IMR-90 (cell line): ENCODE results near the gene CRYBA2. TPM values are rescaled to one million over a fixed set of nuclear protein-coding genes. Genes with fewer than 3 reads are reported as not detected.
A peak's percentile ranks its signal among the peaks of the same experiment; 100 is the strongest.

ENCODE experiments used
- ATAC-seq: fragments of 200-7000 bp; cut with Tn5 transposase; 2 replicates; pipeline ENCODE4 v1.9.1; 2020; ENCODE audit warnings: low read depth, mild to moderate bottlenecking, moderate library complexity
- BruUV-seq: library from RNA; stranded (reverse); fragments of 400-500 nt; replicated peaks from 2 replicates; lab custom pipeline; 2021; lab: Mats Ljungman, UMichigan
- CTCF ChIA-PET: fragments of 300-600 bp; formaldehyde crosslinking; extraction: SDS; loops from one replicate; lab custom pipeline; 2021; ENCODE audit warnings: antibody characterized with exemption; lab: Yijun Ruan, JAX
- POLR2A ChIA-PET: fragments of 300-600 bp; sonication (Branson Sonifier 250); formaldehyde crosslinking; loops from one replicate; lab custom pipeline; 2022; ENCODE audit warnings: antibody characterized with exemption; ENCODE audit not compliant: unreplicated experiment; lab: Charles Lee
- DNase-seq: peaks from one replicate; pipeline ENCODE4 v3.0.0; 2013
- H2AFZ ChIP-seq: replicated peaks from 2 replicates; pipeline ENCODE3; 2013; ENCODE audit warnings: low read length, mild to moderate bottlenecking; ENCODE audit not compliant: poor library complexity
- H2AK5ac ChIP-seq: 2 replicates; pipeline ENCODE4 v1.6.1; 2013; ENCODE audit warnings: low read depth, low read length, inconsistent platforms
- H2AK9ac ChIP-seq: replicated peaks from 2 replicates; pipeline ENCODE3; 2013; ENCODE audit warnings: mild to moderate bottlenecking, low read depth, low read length, moderate library complexity; ENCODE audit not compliant: poor library complexity
- H2BK120ac ChIP-seq: 2 replicates; pipeline ENCODE4 v1.6.1; 2013; ENCODE audit warnings: low read depth, low read length, inconsistent platforms
- H2BK15ac ChIP-seq: 3 replicates; pipeline ENCODE4 v1.6.1; 2013; ENCODE audit warnings: low read depth, low read length, inconsistent platforms
- H2BK20ac ChIP-seq: 2 replicates; pipeline ENCODE4 v1.6.1; 2013; ENCODE audit warnings: low read depth, mild to moderate bottlenecking, inconsistent platforms, low read length, moderate library complexity
- H2BK5ac ChIP-seq: 2 replicates; pipeline ENCODE4 v1.6.1; 2013; ENCODE audit warnings: mild to moderate bottlenecking, low read depth, low read length, inconsistent platforms; ENCODE audit not compliant: poor library complexity, severe bottlenecking
- H3K14ac ChIP-seq: replicated peaks from 2 replicates; pipeline ENCODE4 v1.6.1; 2013; ENCODE audit warnings: low read depth, low read length, inconsistent platforms
- H3K18ac ChIP-seq: 2 replicates; pipeline ENCODE4 v1.6.1; 2013; ENCODE audit warnings: low read depth, low read length, control low read depth
- H3K23ac ChIP-seq: 2 replicates; pipeline ENCODE4 v1.6.1; 2013; ENCODE audit warnings: low read depth, low read length, inconsistent platforms
- H3K27ac ChIP-seq: 2 replicates; pipeline ENCODE4 v1.5.1; 2013; ENCODE audit warnings: mild to moderate bottlenecking, control low read depth, low read length; ENCODE audit not compliant: insufficient read depth
- H3K27me3 ChIP-seq: 2 replicates; pipeline ENCODE4 v1.6.1; 2013; ENCODE audit warnings: low read length; ENCODE audit not compliant: control insufficient read depth, insufficient read depth
- H3K36me3 ChIP-seq: 2 replicates; pipeline ENCODE4 v1.6.1; 2013; ENCODE audit warnings: low read length, mixed read lengths; ENCODE audit not compliant: control insufficient read depth, insufficient read depth
- H3K4ac ChIP-seq: 2 replicates; pipeline ENCODE4 v1.6.1; 2013; ENCODE audit warnings: low read depth, low read length, inconsistent platforms
- H3K4me1 ChIP-seq: 2 replicates; pipeline ENCODE4 v1.6.1; 2013; ENCODE audit warnings: low read length, mixed read lengths; ENCODE audit not compliant: control insufficient read depth, insufficient read depth
- H3K4me2 ChIP-seq: 2 replicates; pipeline ENCODE4 v1.6.1; 2013; ENCODE audit warnings: low read depth, mild to moderate bottlenecking, control low read depth, low read length, moderate library complexity
- H3K4me3 ChIP-seq: 2 replicates; pipeline ENCODE4 v1.5.1; 2013; ENCODE audit warnings: low read depth, mild to moderate bottlenecking, control low read depth, low read length, moderate library complexity; ENCODE audit not compliant: insufficient read depth
- H3K56ac ChIP-seq: 2 replicates; pipeline ENCODE4 v1.6.1; 2013; ENCODE audit warnings: low read length, inconsistent platforms; ENCODE audit not compliant: insufficient read depth; ENCODE audit errors: extremely low read depth
- H3K79me1 ChIP-seq, 2 experiments: 2 replicates each; pipeline ENCODE4 v1.6.1; 2013; ENCODE audit warnings: low read length in 2 of 2, inconsistent platforms in 1 of 2, low read depth in 1 of 2
- H3K9ac ChIP-seq: 2 replicates; pipeline ENCODE4 v1.6.1; 2013; ENCODE audit warnings: low read depth, low read length, control low read depth
- H3K9me1 ChIP-seq: 2 replicates; pipeline ENCODE4 v1.6.1; 2013; ENCODE audit warnings: low read length, inconsistent platforms; ENCODE audit not compliant: insufficient read depth
- H3K9me3 ChIP-seq: 2 replicates; pipeline ENCODE4 v1.6.1; 2013; ENCODE audit warnings: low read length; ENCODE audit not compliant: control insufficient read depth, insufficient read depth
- H4K20me1 ChIP-seq: 2 replicates; pipeline ENCODE4 v1.6.1; 2013; ENCODE audit warnings: low read length, inconsistent platforms; ENCODE audit not compliant: insufficient read depth
- H4K5ac ChIP-seq: 2 replicates; pipeline ENCODE4 v1.6.1; 2013; ENCODE audit warnings: mild to moderate bottlenecking, low read depth, low read length, control low read depth
- H4K8ac ChIP-seq, 2 experiments: 2 replicates each; pipeline ENCODE4 v1.6.1; 2013; ENCODE audit warnings: low read depth in 2 of 2, low read length in 2 of 2, control low read depth in 1 of 2, inconsistent platforms in 1 of 2
- H4K91ac ChIP-seq: 2 replicates; pipeline ENCODE4 v1.6.1; 2013; ENCODE audit warnings: low read depth, low read length, inconsistent platforms; ENCODE audit not compliant: insufficient read depth
- FOS ChIP-seq: fragments of 150-350 bp; IDR thresholded peaks from 2 replicates; pipeline ENCODE4 v1.6.1; 2016; ENCODE audit warnings: low read depth, low read length
- WGBS, 2 experiments: methylation state at CpG; one replicate each; pipeline versions ENCODE4 v1.1.5 to v1.1.7; 2013; ENCODE audit warnings: missing lambda C conversion rate in 2 of 2; ENCODE audit not compliant: insufficient read length in 1 of 2; ENCODE audit errors: extremely low coverage in 2 of 2; 5-methylcytosine and 5-hydroxymethylcytosine counted together
- dilution Hi-C: fragments of 300-500 bp; cut with HindIII; formaldehyde crosslinking; loops from one replicate; pipeline ENCODE4 v1.14.3; 2018; ENCODE audit warnings: low sequenced_read_pairs; ENCODE audit not compliant: unreplicated experiment
- in situ Hi-C: fragments of 300-500 bp; cut with MboI; formaldehyde crosslinking; loops from 3 replicates; pipeline ENCODE4 v1.14.3; 2019; ENCODE audit warnings: low sequenced_read_pairs, inconsistent platforms, mixed read lengths
- intact Hi-C: fragments of 100-400 bp; cut with micrococcal nuclease; formaldehyde crosslinking; loops from 2 replicates; pipeline ENCODE4 v1.10.0; 2022
- polyA plus RNA-seq, 3 experiments: library from polyadenylated mRNA; depleted of rRNA; stranded (reverse); fragments of >200 nt; gene quantifications; 2 replicates each; pipeline ENCODE4 v1.2.3, GENCODE V29; 2012; ENCODE audit warnings: low replicate concordance in 1 of 3
- total RNA-seq: library from RNA; depleted of rRNA; stranded (reverse); fragments of >200 nt; gene quantifications from 2 replicates; pipeline ENCODE4 v1.2.3, GENCODE V29; 2012
- TF ChIP-seq, protein P1 (sequence below): fragments of 150-350 bp; IDR thresholded peaks from 2 replicates; pipeline ENCODE4 v1.6.1; 2016; ENCODE audit warnings: low read depth, mild to moderate bottlenecking, low read length, moderate library complexity, borderline replicate concordance

The CRYBA2 gene
- total and polyA plus RNA-seq, 2 of the 4 experiments (the other 2 are of a cell fraction): not detected

DNA sequence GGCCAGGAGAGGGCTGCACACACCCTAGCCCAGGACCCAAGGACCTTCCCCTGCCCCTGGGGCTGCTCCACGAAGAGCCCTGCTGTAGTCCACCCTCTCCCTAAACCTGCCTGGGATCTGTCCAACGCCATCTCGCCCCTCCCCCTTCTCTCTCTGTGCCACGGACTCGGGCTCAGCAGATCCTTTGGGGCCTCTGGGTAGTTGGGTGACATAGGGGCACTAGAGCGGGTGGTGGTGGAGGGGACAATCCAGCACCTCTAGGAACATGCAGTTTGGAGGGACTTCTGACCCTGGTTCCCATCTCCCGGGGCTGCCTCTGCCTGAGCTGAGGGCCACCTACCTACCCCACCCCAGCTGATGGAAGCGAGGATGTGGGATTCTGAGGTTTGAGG is 7.3 kb upstream of the CRYBA2 start:
- dilution Hi-C loops (no loop called here), in situ Hi-C loops (no loop called here), intact Hi-C loops (no loop called here)
- no CpG with 5 or more reads among the region's 8 CpGs for WGBS, 2 experiments
- Histone ChIP-seq H2BK120ac (no peak overlapping the region), H4K20me1 (no peaks in the 10 kb centered on the region; the same call in 1 of the 2 replicates), H3K79me1 (no peaks in the 10 kb centered on the region), H2AFZ (no peak overlapping the region), H2BK20ac (no peak overlapping the region), H2BK5ac (no peak overlapping the region), H3K18ac (no peak overlapping the region), H2BK15ac (no peak overlapping the region), H3K4me3 (no peak overlapping the region), H3K9me3 (no peaks in the 10 kb centered on the region; the same call in 1 of the 2 replicates), H3K27ac (no peak overlapping the region), H3K23ac (no peak overlapping the region), H3K56ac (no peak overlapping the region), H2AK5ac (no peak overlapping the region), H3K27me3 (peaks cover 84% of the 10 kb centered on the region), H3K4ac (no peak overlapping the region), H3K36me3 (no peaks in the 10 kb centered on the region), H3K9ac (no peak overlapping the region), H3K4me1 (no peaks in the 10 kb centered on the region), H4K91ac (no peak overlapping the region), H3K9me1 (no peaks in the 10 kb centered on the region), H4K5ac (no peak overlapping the region), H3K4me2 (no peak overlapping the region), H3K14ac (no peak overlapping the region), H2AK9ac (peak overlapping the region; percentile 15), H4K8ac (no peak overlapping the region)
- ChIA-PET CTCF (no interaction called here), POLR2A (no interaction called here)
- BruUV-seq: no TSS peak
- TF ChIP-seq, protein P1, sequence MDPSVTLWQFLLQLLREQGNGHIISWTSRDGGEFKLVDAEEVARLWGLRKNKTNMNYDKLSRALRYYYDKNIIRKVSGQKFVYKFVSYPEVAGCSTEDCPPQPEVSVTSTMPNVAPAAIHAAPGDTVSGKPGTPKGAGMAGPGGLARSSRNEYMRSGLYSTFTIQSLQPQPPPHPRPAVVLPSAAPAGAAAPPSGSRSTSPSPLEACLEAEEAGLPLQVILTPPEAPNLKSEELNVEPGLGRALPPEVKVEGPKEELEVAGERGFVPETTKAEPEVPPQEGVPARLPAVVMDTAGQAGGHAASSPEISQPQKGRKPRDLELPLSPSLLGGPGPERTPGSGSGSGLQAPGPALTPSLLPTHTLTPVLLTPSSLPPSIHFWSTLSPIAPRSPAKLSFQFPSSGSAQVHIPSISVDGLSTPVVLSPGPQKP: no peak
- TF ChIP-seq FOS: no peak
- DNase-seq (no peak), ATAC-seq (no peak)
